ENCODE results near the gene DZIP3.
"Not testable (repeated sequence)": the region's sequence is repeated elsewhere in the genome, so short reads cannot be mapped to it uniquely, and the experiment has no call there.

DZIP3 gene

DNA sequence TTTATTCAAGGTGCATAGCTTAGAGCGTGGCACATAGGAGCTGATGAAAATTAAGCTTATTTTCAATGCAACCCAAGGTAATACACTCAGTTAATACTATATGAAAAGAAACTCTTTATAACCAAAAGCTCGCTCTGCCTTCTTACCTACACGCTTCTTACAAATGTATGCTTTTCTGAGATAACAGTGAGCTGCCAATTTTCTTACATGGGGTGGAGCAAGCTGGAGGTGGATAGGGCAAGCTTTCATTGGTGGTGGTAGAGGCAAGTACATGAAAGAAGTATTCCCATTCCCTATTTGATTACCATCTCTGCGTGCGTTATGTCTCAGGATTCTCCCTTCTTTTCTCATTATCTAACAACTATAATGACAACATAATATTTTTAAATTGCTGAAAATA, 8.9 kb downstream of the DZIP3 start:
- FAIRE-seq = no peak
- DNase-seq (ENCODE audit: low spot score) = no peak

DNA sequence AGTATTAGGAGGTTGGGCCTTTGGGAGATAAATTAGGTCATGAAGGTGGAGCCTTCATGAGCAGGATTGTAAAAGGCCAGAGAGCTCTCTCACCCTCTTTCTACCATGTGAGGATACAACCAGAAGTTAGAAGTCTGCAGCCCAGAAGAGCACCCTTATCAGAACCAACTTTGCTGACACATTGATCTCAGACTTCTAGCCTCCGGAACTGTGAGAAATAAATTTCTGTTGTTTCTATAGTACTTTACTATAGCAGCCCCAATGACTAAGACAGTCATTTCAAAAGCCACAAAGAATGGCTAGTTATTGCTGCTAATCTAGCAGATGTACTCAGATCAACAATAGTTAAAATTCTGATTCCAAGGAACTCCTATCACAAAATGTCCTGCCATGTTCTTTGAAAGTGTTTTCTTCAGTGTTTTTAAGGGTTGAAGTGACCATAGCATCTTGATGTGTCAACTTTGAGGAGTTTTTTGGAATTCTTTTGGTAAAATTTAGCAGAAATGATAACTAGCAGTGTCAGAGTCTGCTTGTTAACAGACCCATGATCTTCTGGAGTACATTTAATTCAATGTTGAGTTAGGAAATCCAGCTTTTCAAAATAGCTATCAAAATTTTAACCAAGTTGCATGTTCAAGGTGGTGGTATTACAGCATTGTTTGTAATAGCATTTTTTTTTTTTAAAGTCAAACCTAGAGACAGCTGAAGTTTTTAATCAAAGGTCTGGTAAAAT, 10.3 kb downstream of the DZIP3 start:
- DNase-seq (ENCODE audit: low spot score) (no peak), FAIRE-seq (no peak)

DNA sequence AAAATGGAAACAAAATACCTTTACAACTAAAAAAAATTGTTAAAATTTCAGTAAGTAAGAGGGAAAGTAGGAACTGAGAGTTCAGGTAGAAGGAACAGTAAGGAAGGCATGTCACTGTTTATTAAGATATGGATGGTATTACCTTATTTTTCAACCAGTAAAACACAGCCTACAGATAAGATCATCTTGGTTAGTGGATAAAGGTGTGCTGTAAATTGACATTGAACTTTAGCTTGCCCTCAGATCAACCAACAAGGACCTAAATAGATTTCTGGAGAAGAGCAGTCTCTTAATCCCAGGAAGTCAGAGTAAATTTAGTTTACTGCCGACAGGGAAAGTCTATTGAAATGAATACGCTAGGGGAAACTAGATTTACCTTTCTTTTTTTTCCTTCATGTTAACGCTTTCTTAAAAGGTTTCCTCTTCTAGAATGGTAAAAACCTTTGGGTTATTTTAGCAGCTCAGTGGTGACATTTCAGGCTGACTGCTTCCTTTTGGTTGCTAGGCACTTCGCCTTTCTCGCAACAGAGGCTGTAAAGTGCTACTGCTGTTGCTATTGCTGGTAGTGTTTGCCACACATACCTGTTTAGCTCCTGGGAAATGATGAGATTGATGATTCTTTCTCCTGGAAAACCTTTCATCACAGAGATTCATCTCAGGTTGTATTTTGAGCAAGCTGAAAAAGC, 12.9 kb downstream of the DZIP3 start:
- no peak for FAIRE-seq
- DNase-seq (ENCODE audit: low spot score) = no peak

DNA sequence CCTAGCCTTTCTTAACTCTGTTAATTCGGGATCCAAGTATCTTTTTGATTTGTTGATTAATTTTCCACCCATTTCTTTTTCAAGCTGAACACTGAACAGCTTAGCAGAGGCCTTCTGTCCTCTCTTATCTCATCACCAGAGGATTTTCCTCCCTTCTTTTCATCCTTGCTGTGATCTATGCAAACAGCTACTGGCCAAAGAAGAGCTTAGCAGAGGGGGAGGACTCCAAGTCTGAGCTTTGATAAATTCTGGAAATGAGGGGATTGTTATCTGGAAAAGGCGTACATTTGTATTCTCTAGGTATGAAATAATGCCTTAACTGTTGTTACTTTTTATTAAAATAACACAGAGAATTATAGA, 13.4 kb downstream of the DZIP3 start:
- DNase-seq (ENCODE audit: low spot score) (no peak), FAIRE-seq (no peak)

DNA sequence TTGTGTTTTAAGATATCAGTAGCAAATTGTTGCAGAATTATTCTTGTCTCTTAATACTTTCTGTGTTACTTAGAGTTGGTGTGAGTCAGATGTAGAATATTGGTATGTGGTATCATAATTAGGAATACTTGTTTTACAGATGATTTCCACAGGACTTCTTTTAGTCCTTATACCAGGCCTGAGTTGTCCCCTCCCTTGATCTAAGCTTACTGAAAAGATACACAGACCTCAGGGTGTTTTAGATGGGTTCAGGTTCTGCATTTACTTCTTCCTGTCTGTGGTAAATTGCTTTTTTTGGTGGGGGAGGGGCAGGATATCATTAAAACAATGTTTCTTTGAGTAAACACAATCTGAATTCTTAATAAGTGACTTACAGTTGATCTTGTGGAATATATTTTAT, 14.2 kb downstream of the DZIP3 start:
- no peak for DNase-seq (ENCODE audit: low spot score)
- no peak for FAIRE-seq

DNA sequence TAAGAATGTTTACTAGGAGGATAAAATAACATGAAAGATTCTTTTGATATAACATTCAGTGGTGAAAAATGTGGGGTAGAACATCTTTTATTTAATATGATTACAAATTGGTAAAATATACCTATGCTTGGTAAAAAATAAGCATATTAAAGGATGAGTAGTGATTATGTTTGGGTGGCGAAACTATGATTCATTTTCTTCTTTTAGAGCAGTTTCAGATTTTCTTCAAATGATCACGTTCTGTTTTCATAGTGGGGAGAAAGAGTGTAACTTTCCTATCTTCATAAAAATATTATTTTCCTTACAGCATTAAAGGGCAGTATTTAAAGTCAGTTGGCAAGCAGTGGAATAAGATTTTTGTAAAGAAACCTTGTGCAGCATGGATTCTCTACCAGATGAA, 15.5 kb downstream of the DZIP3 start:
- DNase-seq (ENCODE audit: low spot score) (no peak), FAIRE-seq (no peak)

DNA sequence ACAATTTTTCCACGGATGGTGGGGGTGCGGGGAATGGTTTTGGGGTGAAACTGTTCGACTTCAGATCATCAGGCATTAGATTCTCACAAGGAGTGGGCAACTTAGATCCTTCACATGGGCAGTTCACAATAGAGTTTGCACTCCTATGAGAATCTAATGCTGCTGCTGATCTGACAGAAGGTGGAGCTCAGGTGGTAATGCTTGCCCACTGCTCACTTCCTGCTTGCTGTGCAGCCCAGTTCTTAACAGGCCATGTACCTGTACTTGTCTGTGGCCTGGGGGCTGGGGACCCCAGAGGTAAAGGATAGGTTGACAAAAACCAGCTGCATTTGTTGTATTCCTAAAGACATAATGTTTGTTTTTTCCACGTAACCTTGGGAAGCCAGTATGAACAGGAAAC, 16.0 kb downstream of the DZIP3 start:
- DNase-seq (ENCODE audit: low spot score) (no peak), FAIRE-seq (no peak)

DNA sequence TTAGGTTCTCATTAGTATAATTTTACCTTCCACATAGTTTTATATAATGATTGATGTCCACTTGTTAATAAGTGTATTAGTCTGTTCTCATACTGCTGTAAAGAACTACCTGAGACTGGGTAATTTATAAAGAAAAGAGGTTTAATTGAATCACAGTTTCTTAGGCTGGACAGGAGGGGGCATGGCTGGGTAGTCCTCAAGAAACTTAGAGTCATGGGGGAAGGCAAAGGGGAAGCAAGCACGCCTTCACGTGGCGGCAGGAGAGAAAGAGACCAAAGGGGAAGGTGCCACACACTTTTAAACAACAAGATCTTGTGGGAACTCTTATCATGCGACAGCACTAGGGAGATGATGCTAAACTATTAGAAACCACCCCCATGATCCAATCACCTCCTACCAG, 19.2 kb downstream of the DZIP3 start:
- FAIRE-seq (no peak), DNase-seq (ENCODE audit: low spot score) (no peak)

DNA sequence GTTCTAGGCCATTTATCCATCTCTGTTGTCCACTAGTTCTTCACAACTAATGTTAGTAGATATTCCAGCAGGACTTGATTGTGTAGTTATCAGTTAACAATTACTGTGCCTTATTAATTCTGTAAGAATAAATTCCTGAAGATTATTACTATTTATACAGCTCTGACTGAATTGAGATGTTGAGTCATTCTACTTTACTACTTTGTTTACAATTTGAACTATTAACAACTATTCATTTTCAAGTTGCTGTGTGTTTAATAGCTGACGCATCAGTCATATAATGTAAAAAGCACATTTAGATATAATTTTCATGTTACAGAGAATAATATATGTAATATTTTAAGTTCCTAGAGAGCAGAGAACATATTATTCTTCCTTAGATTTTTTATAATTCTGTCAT, 21.1 kb downstream of the DZIP3 start:
- DNase-seq (ENCODE audit: low spot score) = no peak
- no peak for FAIRE-seq

DNA sequence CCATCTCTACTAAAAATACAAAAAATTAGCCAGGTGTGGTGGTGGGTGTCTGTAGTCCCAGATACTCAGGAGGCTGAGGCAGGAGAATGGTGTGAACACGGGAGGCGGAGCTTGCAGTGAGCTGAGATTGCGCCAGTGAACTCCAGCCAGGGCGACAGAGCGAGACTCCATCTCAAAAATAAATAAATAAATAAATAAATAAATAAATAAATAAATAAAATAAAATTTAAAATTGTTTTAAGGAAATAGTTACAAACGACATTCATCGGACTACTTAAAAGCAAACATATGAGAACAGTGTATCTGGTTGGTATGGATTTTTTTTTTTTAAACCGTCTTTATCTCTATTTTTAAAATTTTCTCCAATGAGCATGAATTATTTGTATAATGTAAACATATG, 26.6 kb downstream of the DZIP3 start:
- not testable (repeated sequence) for DNase-seq (ENCODE audit: low spot score); FAIRE-seq

DNA sequence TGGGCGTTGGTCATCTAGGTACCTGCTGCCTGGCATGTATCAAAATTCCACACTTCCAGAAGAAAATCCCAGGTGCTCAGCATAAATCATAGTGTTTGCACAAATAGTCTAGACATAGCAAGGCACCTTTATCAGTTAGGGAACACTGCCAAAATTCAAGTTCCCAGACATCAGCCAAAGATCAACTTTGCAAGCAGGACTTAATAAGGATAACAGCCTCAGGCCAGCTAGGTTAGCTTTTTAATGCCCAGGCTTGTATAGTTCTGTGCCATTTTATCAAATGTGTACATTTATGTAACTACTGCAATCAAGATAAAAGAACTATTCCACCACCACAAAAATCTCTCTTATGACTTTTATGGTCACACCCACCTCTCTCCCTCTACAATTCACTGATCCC, 30.7 kb downstream of the DZIP3 start:
- FAIRE-seq = no peak
- no peak for DNase-seq (ENCODE audit: low spot score)

DNA sequence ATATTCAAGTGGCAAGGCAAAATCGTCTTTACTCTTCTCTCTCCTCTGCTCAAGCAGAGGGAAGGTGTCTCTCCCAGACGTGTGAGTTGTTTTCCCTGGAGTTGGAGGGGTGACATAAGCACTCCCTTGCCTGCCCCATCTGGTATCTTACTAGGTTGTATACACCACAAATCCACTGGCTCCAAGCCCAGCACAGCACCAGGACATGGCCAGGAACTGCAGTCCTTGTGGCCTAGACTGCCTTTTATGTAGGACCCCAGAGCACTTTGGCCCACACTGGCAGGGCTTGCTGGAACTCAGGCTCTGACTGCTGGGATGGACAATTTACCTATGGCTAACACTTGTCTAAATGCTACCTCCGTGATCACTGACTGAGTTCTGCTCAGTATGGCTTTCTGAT, 34.0 kb downstream of the DZIP3 start:
- DNase-seq (ENCODE audit: low spot score) = no peak
- no peak for FAIRE-seq

DNA sequence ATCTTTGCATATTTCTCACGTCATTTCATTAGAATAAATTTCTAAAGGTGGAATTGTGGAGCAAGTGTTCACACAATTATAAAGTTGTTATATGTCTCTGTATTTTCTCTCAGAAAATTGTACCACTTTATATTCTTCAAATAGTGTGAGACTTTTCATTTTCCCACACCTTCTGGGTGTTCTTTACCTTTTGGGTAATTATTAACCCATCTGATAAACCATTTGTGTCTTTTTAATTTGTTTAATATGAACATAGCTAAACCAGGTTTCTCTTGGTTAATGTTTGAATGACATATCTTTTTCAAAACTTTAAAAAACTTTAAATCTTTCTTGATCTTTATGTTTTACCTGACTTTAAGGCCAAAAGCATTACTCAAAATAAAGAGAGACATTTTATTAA, 40.5 kb downstream of the DZIP3 start:
- FAIRE-seq (no peak), DNase-seq (ENCODE audit: low spot score) (no peak)

DNA sequence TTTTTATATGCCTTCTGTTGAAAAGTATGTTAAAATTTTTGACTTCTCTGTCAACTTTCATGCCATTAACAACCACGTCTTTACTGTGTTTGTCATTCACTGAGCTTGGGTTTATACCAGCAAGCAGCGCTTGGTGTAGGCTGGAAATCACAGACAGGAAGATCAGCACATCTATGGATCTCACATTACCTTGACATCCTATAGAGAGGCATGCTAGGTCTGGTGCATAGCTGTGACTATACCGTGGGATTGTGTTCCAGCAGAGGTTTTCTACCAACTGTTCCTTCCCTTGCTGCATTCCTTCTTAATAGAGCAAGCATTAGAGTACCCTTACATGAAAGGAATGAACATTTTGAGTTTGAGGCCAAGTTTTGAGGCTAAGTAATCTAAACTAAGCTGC, 53.0 kb downstream of the DZIP3 start:
- no peak for DNase-seq (ENCODE audit: low spot score)
- FAIRE-seq = no peak

DNA sequence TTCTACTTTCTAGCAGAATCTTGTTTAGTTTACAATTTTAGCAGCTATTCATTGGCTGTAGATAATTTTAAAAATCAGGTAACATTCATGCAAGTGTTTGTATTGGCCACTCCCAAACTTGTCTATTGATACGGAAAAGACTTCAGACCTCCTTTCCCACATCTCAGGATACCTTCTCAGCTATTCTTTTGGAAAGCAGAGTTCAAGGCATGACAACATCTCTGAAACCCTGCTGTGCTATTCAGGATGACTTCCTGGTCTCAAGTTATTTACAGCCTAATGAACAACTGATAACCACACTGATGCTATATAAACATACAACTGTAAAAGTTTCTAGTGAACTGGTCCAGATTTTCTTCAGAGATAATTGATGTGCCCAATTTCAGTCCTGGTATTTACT, 55.8 kb downstream of the DZIP3 start:
- DNase-seq (ENCODE audit: low spot score) (no peak), FAIRE-seq (no peak)

DNA sequence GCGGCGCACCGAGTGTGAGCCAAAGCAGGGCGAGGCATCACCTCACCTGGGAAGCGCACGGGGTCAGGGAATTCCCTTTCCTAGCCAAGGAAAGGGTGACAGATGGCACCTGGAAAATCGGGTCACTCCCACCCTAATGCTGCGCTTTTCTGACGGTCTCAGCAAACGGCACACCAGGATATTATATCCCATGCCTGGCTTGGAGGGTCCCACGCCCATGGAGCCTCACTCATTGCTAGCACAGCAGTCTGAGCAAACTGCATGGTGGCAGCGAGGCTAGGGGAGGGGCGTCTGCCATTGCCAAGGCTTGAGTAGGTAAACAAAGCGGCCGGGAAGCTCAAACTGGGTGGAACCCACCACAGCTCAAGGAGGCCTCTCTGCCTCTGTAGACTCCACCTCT, 66.1 kb downstream of the DZIP3 start:
- not testable (repeated sequence) for DNase-seq (ENCODE audit: low spot score); FAIRE-seq

DNA sequence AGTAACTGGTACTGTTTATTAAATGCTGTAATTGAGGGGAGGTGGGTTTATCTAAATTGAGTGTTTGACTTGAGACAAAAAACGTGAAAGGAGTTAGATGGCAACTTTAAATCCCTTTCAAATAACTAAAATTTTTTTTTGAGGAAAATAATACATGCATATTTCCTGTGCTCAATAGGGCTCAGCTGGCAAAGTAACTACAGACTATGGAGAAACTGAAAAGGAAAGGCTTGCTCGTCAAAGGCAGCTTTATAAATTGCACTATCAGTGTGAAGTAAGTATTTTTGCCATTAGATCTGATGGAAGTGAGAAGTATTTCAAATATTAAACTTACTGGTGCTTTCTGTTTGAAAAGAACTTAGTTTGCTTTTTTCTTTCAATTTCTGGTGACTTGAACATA, 72.2 kb downstream of the DZIP3 start:
- DNase-seq (ENCODE audit: low spot score) = no peak
- no peak for FAIRE-seq

DNA sequence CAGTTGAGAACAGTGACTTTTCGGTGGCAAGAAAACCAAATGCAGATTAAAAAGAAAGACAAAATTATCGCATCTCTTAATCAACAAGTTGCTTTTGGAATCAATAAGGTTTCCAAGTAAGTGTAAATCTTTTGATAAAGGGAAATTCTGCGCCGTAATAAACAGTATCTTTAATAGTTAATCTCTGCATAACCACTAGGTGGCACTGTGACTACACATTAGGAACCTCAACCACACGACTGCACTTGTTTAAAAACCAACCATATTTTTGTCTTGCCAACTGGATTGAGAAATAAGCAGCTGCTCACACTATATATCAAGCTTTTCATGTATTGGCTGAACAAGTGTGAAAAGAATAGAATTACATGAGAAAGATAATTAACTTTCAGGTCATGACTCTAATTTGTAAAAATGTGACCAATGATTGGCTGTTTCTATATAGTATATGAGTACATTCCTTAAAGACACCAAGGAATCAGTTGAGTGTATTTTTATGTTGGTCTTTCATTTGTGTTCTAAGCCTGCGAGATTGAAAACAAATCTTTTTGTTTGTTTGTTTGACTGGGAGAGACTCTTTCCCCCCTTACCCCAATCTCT, 72.7 kb downstream of the DZIP3 start:
- no peak for FAIRE-seq
- peak; percentile 62 for DNase-seq (ENCODE audit: low spot score)

DNA sequence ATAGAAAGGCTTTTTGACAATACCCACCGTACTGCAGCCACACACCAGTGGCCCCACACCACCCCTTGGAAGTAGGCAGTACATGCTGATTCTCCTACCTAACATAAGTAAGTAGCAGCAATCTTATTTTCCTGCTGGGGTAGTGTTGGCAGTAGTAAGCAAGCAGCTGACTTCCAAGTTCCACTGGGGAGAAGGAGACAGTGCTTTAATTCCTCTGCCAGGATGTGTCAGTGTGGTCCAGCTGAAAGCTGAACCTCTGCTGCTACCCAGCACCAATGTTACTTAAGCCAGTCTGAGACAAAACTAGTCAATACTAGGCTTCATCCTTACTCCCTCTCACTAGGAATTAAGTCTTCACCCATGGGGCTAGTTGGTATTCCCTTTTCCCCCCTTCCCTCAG, 74.7 kb downstream of the DZIP3 start:
- FAIRE-seq = no peak
- no peak for DNase-seq (ENCODE audit: low spot score)

DNA sequence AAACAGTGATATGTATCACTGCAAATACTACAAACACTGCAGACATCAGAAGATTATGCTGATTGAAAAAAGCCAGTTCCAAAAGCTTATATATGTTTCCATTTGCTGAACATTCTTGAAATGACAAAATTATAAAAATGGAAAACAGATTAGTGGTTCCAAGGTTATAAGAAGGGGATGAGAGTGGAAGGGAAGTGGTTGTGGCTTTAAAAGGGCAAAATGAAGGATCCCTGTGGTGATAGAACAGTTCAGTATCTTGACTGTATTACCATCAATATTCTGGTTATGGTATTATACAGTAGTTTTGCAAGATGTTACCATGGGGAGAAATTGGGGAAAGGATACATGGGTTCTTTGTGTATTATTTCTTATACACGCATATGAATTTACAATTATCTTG, 77.8 kb downstream of the DZIP3 start:
- FAIRE-seq = no peak
- DNase-seq (ENCODE audit: low spot score) = no peak

DNA sequence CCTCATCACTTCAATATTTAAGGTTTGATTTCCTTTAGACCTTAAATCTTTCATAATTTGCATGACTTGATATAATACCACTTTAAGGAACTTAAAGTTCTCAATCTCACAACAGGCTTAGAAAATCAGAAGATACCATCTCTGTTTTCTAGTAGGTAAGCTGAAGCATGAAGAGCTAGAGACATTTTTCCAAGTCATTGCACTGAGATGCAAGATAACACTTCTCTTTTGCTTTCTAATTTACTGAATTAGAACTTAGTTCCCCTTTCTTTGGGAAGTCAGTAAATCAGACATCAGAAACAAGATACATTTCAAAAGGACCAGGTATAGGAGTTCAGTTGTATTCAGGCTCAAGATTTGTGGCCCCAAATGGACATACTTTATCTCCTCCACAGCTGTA, 79.7 kb downstream of the DZIP3 start:
- DNase-seq (ENCODE audit: low spot score) = no peak
- FAIRE-seq = no peak

DNA sequence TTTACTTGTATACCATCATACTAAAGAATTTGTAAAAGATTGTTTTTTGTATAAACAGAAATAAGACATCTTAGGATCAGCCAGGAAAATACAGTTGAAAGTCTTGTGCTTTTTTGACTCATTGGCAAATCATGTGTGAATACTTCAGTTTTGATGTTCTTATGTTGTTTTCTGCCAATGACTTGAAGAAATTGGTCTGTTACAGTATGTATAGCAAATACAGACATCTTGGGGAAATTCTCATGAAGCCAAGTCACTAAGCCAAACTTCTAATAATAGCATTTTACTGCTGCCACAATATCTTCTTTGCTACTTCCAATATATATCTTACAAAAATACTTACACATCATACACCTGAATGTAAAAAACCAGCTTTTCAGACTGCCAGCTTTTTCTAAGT, 83.2 kb downstream of the DZIP3 start:
- FAIRE-seq (no peak), DNase-seq (ENCODE audit: low spot score) (no peak)

Measured in urothelium cell line (cell line).